HEK293 (cell line): ENCODE results near the gene IFITM1.

Experiments
- CTCF ChIA-PET: fragments of 350-600 bp; formaldehyde crosslinking; extraction: SDS; loops from one replicate; lab custom pipeline; 2021; ENCODE audit warnings: antibody characterized with exemption; lab: Yijun Ruan, JAX
- POLR2A ChIA-PET: fragments of 300-600 bp; formaldehyde crosslinking; extraction: SDS; loops from one replicate; lab custom pipeline; 2020; ENCODE audit warnings: antibody characterized with exemption, inconsistent platforms; lab: Yijun Ruan, JAX
- H3K27ac ChIP-seq: fragments of 200-500 bp; sonication (Bioruptor generic); 2 replicates; pipeline ENCODE4 v1.5.1; 2014; ENCODE audit warnings: low read depth, low read length, control low read depth, inconsistent platforms; ENCODE audit errors: extremely low read depth
- H3K36me3 ChIP-seq, 2 experiments: fragments of 200-500 bp in 1 of 2; sonication (Bioruptor generic) in 1 of 2; 1 replicate in 1 of 2; 2 replicates in 1 of 2; pipeline ENCODE4 v1.5.1; 2014 to 2017; ENCODE audit warnings: inconsistent platforms in 2 of 2, low read length in 2 of 2; ENCODE audit not compliant: control insufficient read depth in 2 of 2, insufficient read depth in 1 of 2
- H3K4me1 ChIP-seq: fragments of 200-500 bp; sonication (Bioruptor generic); 2 replicates; pipeline ENCODE4 v1.5.1; 2014; ENCODE audit warnings: mild to moderate bottlenecking, low read length, inconsistent platforms; ENCODE audit not compliant: control insufficient read depth, insufficient read depth
- H3K4me3 ChIP-seq: 2 replicates; pipeline ENCODE4 v1.5.1; 2011; ENCODE audit warnings: low read depth, mild to moderate bottlenecking, control low read depth, low read length, moderate library complexity
- H3K9me3 ChIP-seq: fragments of 200-500 bp; sonication (Bioruptor generic); 2 replicates; pipeline ENCODE4 v1.5.1; 2014; ENCODE audit warnings: low read depth, low read length, inconsistent platforms; ENCODE audit not compliant: control insufficient read depth, insufficient read depth
- GLI2 ChIP-seq: fragments of 450-650 bp; formaldehyde crosslinking; IDR thresholded peaks from 2 replicates; pipeline ENCODE4; 2017; ENCODE audit warnings: missing biosample characterization, missing genetic modification characterization, low read depth, borderline replicate concordance
- KLF17 ChIP-seq: fragments of 450-650 bp; formaldehyde crosslinking; IDR thresholded peaks from 2 replicates; pipeline ENCODE4 v1.5.1; 2016; ENCODE audit warnings: missing biosample characterization, missing genetic modification characterization
- KLF8 ChIP-seq: fragments of 450-650 bp; formaldehyde crosslinking; IDR thresholded peaks from 2 replicates; pipeline ENCODE4 v1.5.1; 2016; ENCODE audit warnings: missing biosample characterization, missing genetic modification characterization
- OSR2 ChIP-seq: fragments of 450-650 bp; formaldehyde crosslinking; IDR thresholded peaks from 2 replicates; pipeline ENCODE4 v1.5.1; 2016; ENCODE audit warnings: missing biosample characterization, missing genetic modification characterization
- RBAK ChIP-seq: fragments of 450-650 bp; formaldehyde crosslinking; IDR thresholded peaks from 2 replicates; pipeline ENCODE4 v1.5.1; 2016; ENCODE audit warnings: missing biosample characterization, missing genetic modification characterization
- YY1 ChIP-seq: fragments of 450-650 bp; formaldehyde crosslinking; IDR thresholded peaks from 2 replicates; pipeline ENCODE4 v1.5.1; 2018; ENCODE audit warnings: missing biosample characterization, missing genetic modification characterization
- ZBTB7A ChIP-seq: fragments of 450-650 bp; formaldehyde crosslinking; IDR thresholded peaks from 2 replicates; pipeline ENCODE4 v1.5.1; 2016; ENCODE audit warnings: low read depth, missing biosample characterization, missing genetic modification characterization
- ZNF133 ChIP-seq: fragments of 450-650 bp; formaldehyde crosslinking; IDR thresholded peaks from 2 replicates; pipeline ENCODE4 v1.5.1; 2016; ENCODE audit warnings: missing biosample characterization, missing genetic modification characterization
- ZNF16 ChIP-seq: fragments of 450-650 bp; formaldehyde crosslinking; IDR thresholded peaks from 2 replicates; pipeline ENCODE4 v1.5.1; 2016; ENCODE audit warnings: low read depth, missing biosample characterization, missing genetic modification characterization
- ZNF214 ChIP-seq: fragments of 450-650 bp; formaldehyde crosslinking; IDR thresholded peaks from 2 replicates; pipeline ENCODE4 v1.5.1; 2017; ENCODE audit warnings: missing biosample characterization, mild to moderate bottlenecking, missing genetic modification characterization, borderline replicate concordance
- ZNF239 ChIP-seq: fragments of 450-650 bp; formaldehyde crosslinking; IDR thresholded peaks from 2 replicates; pipeline ENCODE4 v1.5.1; 2016; ENCODE audit warnings: missing biosample characterization, missing genetic modification characterization
- ZNF404 ChIP-seq: fragments of 450-650 bp; formaldehyde crosslinking; IDR thresholded peaks from 2 replicates; pipeline ENCODE4 v1.5.1; 2017; ENCODE audit warnings: missing biosample characterization, missing genetic modification characterization
- ZNF433 ChIP-seq: fragments of 450-650 bp; formaldehyde crosslinking; IDR thresholded peaks from 2 replicates; pipeline ENCODE4 v1.5.1; 2016; ENCODE audit warnings: missing biosample characterization, missing genetic modification characterization, low read depth
- ZNF529 ChIP-seq: fragments of 450-650 bp; formaldehyde crosslinking; IDR thresholded peaks from 2 replicates; pipeline ENCODE4 v1.5.1; 2017; ENCODE audit warnings: missing genetic modification characterization, missing biosample characterization; ENCODE audit not compliant: insufficient replicate concordance
- ZNF548 ChIP-seq: fragments of 450-650 bp; formaldehyde crosslinking; IDR thresholded peaks from 2 replicates; pipeline ENCODE4 v1.5.1; 2016; ENCODE audit warnings: missing biosample characterization, missing genetic modification characterization
- ZNF558 ChIP-seq: fragments of 450-650 bp; formaldehyde crosslinking; IDR thresholded peaks from 2 replicates; pipeline ENCODE4 v1.5.1; 2016; ENCODE audit warnings: missing biosample characterization, missing genetic modification characterization
- ZNF560 ChIP-seq: fragments of 450-650 bp; formaldehyde crosslinking; IDR thresholded peaks from 2 replicates; pipeline ENCODE4 v1.5.1; 2017; ENCODE audit warnings: missing biosample characterization, missing genetic modification characterization, borderline replicate concordance
- ZNF624 ChIP-seq: fragments of 450-650 bp; formaldehyde crosslinking; IDR thresholded peaks from 2 replicates; pipeline ENCODE4 v1.5.1; 2017; ENCODE audit warnings: missing biosample characterization, missing genetic modification characterization
- ZNF660 ChIP-seq: fragments of 450-650 bp; IDR thresholded peaks from 2 replicates; pipeline ENCODE4 v1.5.1; 2018; ENCODE audit warnings: missing biosample characterization, mild to moderate bottlenecking, missing genetic modification characterization
- ZNF777 ChIP-seq: fragments of 450-650 bp; formaldehyde crosslinking; IDR thresholded peaks from 2 replicates; pipeline ENCODE4 v1.5.1; 2017; ENCODE audit warnings: missing biosample characterization, missing genetic modification characterization, borderline replicate concordance
- ZNF837 ChIP-seq: fragments of 450-650 bp; formaldehyde crosslinking; IDR thresholded peaks from 2 replicates; pipeline ENCODE4 v1.5.1; 2016; ENCODE audit warnings: missing biosample characterization, missing genetic modification characterization
- ZNF843 ChIP-seq: fragments of 450-650 bp; formaldehyde crosslinking; IDR thresholded peaks from 2 replicates; pipeline ENCODE4 v1.5.1; 2016; ENCODE audit warnings: missing biosample characterization, missing genetic modification characterization
- ZXDB ChIP-seq: fragments of 450-650 bp; formaldehyde crosslinking; IDR thresholded peaks from 2 replicates; pipeline ENCODE4 v1.5.1; 2016; ENCODE audit warnings: missing biosample characterization, missing genetic modification characterization
- TF ChIP-seq, protein P1 (sequence below): fragments of 450-650 bp; formaldehyde crosslinking; IDR thresholded peaks from 2 replicates; pipeline ENCODE4 v1.5.1; 2017; ENCODE audit warnings: missing biosample characterization, missing genetic modification characterization
- TF ChIP-seq, protein P2 (sequence below): fragments of 450-650 bp; formaldehyde crosslinking; IDR thresholded peaks from 2 replicates; pipeline ENCODE4 v1.5.1; 2017; ENCODE audit warnings: missing biosample characterization, missing genetic modification characterization
- TF ChIP-seq, protein P3 (sequence below): fragments of 450-650 bp; formaldehyde crosslinking; IDR thresholded peaks from 2 replicates; pipeline ENCODE4 v1.5.1; 2017; ENCODE audit warnings: missing biosample characterization, missing genetic modification characterization

IFITM1 gene

DNA sequence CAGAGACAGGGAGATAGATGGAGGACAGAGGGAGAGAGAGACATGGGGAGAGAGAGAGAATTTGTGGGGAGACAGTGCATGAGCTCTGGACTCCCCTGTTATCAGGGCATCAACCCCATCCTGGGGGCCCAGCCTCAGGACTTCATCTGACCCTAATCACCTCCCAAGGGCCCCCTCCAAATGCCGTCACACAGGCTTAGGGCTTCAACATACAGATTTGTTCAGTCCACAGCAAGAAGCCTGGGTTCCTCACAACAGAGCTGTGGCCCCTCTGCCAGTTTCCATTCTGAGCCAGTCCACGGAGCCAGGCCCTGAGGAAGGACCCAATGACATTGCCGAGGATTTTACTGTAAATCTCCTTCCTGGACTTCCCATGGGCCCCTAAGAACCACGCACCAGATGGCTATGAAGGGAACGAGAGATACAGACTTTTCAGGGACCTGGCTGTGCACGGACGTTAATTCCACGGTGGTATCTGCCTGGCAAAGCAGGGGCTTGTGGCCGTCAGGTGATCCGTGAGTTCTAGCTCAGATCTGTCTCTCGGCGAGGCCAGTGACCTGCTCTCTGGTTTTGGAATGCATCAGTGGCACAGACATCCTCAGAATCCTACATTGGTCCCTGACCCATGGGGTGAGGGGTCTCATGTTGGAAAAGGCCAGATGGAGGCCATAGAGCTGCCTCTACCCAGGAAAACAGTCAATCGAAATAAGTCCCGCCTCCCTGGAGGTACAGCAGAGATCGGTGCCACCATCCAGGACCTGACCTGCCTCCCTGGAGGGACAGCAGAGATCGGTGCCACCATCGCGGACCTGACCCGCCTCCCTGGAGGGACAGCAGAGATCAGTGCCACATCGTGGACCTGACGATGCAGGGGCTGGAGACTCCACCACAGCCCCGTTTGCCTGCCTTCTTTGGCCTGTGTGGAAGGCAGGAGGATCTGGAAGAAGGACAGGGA, 46.8 kb downstream of the IFITM1 start:
- no peak for TF ChIP-seq ZNF16 (tag by site-specific recombination)
- no peak for TF ChIP-seq ZNF624 (tag by site-specific recombination)
- TF ChIP-seq ZNF560 (tag by site-specific recombination): no peak
- TF ChIP-seq ZNF843 (tag by site-specific recombination): no peak
- TF ChIP-seq ZNF239: no peak
- TF ChIP-seq ZNF529 (tag by site-specific recombination): no peak
- no peak for TF ChIP-seq ZNF660 (tag by site-specific recombination)
- TF ChIP-seq ZNF214 (tag by site-specific recombination): no peak
- TF ChIP-seq, protein P1, sequence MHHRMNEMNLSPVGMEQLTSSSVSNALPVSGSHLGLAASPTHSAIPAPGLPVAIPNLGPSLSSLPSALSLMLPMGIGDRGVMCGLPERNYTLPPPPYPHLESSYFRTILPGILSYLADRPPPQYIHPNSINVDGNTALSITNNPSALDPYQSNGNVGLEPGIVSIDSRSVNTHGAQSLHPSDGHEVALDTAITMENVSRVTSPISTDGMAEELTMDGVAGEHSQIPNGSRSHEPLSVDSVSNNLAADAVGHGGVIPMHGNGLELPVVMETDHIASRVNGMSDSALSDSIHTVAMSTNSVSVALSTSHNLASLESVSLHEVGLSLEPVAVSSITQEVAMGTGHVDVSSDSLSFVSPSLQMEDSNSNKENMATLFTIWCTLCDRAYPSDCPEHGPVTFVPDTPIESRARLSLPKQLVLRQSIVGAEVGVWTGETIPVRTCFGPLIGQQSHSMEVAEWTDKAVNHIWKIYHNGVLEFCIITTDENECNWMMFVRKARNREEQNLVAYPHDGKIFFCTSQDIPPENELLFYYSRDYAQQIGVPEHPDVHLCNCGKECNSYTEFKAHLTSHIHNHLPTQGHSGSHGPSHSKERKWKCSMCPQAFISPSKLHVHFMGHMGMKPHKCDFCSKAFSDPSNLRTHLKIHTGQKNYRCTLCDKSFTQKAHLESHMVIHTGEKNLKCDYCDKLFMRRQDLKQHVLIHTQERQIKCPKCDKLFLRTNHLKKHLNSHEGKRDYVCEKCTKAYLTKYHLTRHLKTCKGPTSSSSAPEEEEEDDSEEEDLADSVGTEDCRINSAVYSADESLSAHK: no peak
- TF ChIP-seq ZXDB (tag by site-specific recombination): no peak
- TF ChIP-seq ZNF404 (tag by site-specific recombination): no peak
- no peak for TF ChIP-seq ZBTB7A (tag by site-specific recombination)
- no peak for TF ChIP-seq ZNF133 (tag by site-specific recombination)
- TF ChIP-seq GLI2 (tag by site-specific recombination): no peak
- TF ChIP-seq YY1 (tag by site-specific recombination): no peak
- no peak for TF ChIP-seq KLF17 (tag by site-specific recombination)
- TF ChIP-seq RBAK (tag by site-specific recombination): no peak
- no peak for TF ChIP-seq KLF8
- TF ChIP-seq, all 188 proteins: peak for 0
- Histone ChIP-seq H3K36me3 (no peaks in the 10 kb centered on the region), H3K4me1 (no peaks in the 10 kb centered on the region), H3K27ac (no peak overlapping the region), H3K9me3 (no peaks in the 10 kb centered on the region), H3K4me3 (no peak overlapping the region)
- CTCF ChIA-PET: interaction anchor here (0.6 to 2.2 kb wide), 6 partner anchors 15 to 110 kb away, joined by 3 to 20 read pairs (median 4); no protein-coding TSS in a partner anchor
- POLR2A ChIA-PET: no interaction called here

DNA sequence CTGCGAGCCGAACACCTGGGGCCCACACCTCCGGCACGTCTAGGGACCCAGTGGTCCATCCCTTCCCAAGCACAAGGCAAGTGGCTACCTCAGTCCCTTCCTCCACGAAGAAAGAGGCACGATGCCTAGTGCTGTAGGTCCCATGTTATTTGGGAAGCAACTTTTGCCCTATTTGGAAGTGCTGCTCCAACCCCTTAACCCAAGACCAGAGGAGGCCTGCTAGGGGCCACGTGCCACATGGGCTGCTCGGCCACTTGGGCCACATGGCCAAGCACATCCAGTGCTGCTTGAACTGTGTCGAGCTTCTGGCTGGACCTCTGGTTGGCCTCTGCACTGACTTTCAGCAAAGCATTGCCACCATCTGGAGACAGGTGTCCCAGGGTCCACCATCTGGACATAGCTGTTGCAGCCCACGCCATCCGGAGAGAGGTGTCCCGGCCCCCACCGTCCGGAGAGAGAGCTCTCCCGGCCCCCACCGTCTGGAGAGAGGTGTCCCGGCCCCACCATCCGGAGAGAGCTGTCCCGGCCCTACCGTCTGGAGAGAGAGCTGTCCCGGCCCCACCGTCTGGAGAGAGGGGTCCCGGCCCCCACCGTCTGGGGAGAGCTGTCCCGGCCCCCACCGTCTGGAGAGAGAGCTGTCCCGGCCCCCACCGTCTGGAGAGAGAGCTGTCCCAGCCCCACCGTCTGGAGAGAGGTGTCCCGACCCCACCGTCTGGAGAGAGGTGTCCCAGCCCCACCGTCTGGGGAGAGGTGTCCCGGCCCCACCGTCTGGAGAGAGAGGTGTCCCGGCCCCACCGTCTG, 49.0 kb downstream of the IFITM1 start:
- ChIA-PET CTCF (interaction anchor here (0.6 to 2.2 kb wide), 8 partner anchors 20 to 134 kb away, joined by 3 to 20 read pairs (median 3); no protein-coding TSS in a partner anchor), POLR2A (no interaction called here)
- no peaks in the 10 kb centered on the region for H3K9me3 ChIP-seq
- no peak overlapping the region for H3K27ac ChIP-seq
- no peaks in the 10 kb centered on the region for H3K4me1 ChIP-seq
- H3K4me3 ChIP-seq: no peak overlapping the region
- H3K36me3 ChIP-seq: no peaks in the 10 kb centered on the region
- TF ChIP-seq ZNF433 (tag by site-specific recombination): no peak
- TF ChIP-seq ZNF837 (tag by site-specific recombination): no peak
- TF ChIP-seq KLF17 (tag by site-specific recombination): no peak
- TF ChIP-seq ZNF558 (tag by site-specific recombination): no peak
- no peak for TF ChIP-seq OSR2 (tag by site-specific recombination)
- TF ChIP-seq, protein P2, sequence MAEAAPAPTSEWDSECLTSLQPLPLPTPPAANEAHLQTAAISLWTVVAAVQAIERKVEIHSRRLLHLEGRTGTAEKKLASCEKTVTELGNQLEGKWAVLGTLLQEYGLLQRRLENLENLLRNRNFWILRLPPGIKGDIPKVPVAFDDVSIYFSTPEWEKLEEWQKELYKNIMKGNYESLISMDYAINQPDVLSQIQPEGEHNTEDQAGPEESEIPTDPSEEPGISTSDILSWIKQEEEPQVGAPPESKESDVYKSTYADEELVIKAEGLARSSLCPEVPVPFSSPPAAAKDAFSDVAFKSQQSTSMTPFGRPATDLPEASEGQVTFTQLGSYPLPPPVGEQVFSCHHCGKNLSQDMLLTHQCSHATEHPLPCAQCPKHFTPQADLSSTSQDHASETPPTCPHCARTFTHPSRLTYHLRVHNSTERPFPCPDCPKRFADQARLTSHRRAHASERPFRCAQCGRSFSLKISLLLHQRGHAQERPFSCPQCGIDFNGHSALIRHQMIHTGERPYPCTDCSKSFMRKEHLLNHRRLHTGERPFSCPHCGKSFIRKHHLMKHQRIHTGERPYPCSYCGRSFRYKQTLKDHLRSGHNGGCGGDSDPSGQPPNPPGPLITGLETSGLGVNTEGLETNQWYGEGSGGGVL: no peak
- no peak for TF ChIP-seq ZNF777 (tag by site-specific recombination)
- TF ChIP-seq, protein P3, sequence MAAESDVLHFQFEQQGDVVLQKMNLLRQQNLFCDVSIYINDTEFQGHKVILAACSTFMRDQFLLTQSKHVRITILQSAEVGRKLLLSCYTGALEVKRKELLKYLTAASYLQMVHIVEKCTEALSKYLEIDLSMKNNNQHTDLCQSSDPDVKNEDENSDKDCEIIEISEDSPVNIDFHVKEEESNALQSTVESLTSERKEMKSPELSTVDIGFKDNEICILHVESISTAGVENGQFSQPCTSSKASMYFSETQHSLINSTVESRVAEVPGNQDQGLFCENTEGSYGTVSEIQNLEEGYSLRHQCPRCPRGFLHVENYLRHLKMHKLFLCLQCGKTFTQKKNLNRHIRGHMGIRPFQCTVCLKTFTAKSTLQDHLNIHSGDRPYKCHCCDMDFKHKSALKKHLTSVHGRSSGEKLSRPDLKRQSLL (tag by site-specific recombination): no peak
- no peak for TF ChIP-seq ZNF239
- no peak for TF ChIP-seq ZNF548 (tag by site-specific recombination)
- TF ChIP-seq ZNF133 (tag by site-specific recombination): no peak
